ENCODE measurements around the gene MARCKSL1.

Gene MARCKSL1

DNA sequence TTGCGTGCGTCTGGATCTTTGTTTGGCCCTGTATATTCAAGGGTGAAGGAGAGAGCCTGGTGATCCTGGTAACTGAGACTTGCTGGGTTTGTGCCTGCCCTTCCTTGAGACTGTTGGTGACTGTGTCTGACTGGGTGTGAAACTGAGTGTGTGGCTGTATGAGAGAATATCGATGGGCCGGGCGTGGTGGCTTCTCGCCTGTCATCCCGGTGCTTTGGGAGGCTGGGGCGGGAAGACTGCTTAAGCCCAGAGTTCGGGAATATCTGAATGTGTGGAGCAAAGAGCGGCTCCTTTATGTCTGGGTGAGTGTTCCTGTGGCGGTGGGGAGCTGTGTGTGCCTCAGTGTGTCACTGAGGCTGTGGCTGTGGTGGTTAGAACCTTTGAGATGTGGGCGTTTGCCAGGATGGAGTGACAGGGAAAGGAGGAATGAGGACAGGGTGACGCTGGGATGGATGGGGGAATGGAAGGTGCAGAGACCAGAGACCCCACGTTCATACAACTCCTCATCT is 2.7 kb upstream of the MARCKSL1 start:
- peak overlapping the region; percentile 85 for H3K4me2 ChIP-seq (ENCODE audit: low read length)
- no peaks in the 10 kb centered on the region for H3K27me3 ChIP-seq (ENCODE audit: control insufficient read depth, low read length)
- H3K9me3 ChIP-seq (ENCODE audit: control insufficient read depth, insufficient read depth, low read length), result no peaks in the 10 kb centered on the region
- H3K4me3 ChIP-seq (ENCODE audit: low read length), result peak overlapping the region; percentile 82
- peaks cover 19% of the 10 kb centered on the region for H3F3A ChIP-seq (ENCODE audit: control insufficient read depth, insufficient read depth)
- H3K79me2 ChIP-seq (ENCODE audit: control insufficient read depth, low read length), result peaks cover 23% of the 10 kb centered on the region
- H3K4me1 ChIP-seq (ENCODE audit: control insufficient read depth, low read length), result peaks cover 50% of the 10 kb centered on the region
- peaks cover 14% of the 10 kb centered on the region for H3K36me3 ChIP-seq (ENCODE audit: control insufficient read depth, low read length)
- peak overlapping the region; percentile 53 for H3K27ac ChIP-seq (ENCODE audit: low read depth, low read length)
- no peak for TF ChIP-seq EZH2phosphoT487 (IDR thresholded peaks at IDR 0.05; ENCODE audit: borderline replicate concordance, low read length)
- no peak for TF ChIP-seq CTCF (IDR thresholded peaks at IDR 0.05; ENCODE audit: low read depth, low read length, poor library complexity, severe bottlenecking)
- H4K20me1 ChIP-seq (ENCODE audit: control insufficient read depth, insufficient read depth, low read depth, low read length), result peaks cover 9% of the 10 kb centered on the region; the same call in 1 of the 2 replicates
- no peaks in the 10 kb centered on the region for H3K9me2 ChIP-seq (replicated peaks; ENCODE audit: control insufficient read depth, low read length)

GRCh38 chr1:32337855-32338636 is 2.0 kb upstream of the MARCKSL1 start:
- H3F3A ChIP-seq (ENCODE audit: control insufficient read depth, insufficient read depth), result peaks cover 25% of the 10 kb centered on the region
- H3K27me3 ChIP-seq (ENCODE audit: control insufficient read depth, low read length), result no peaks in the 10 kb centered on the region
- H3K79me2 ChIP-seq (ENCODE audit: control insufficient read depth, low read length), result peaks cover 29% of the 10 kb centered on the region
- peak overlapping the region; percentile 85 for H3K4me2 ChIP-seq (ENCODE audit: low read length)
- peaks cover 15% of the 10 kb centered on the region for H4K20me1 ChIP-seq (ENCODE audit: control insufficient read depth, insufficient read depth, low read depth, low read length)
- no peaks in the 10 kb centered on the region for H3K9me2 ChIP-seq (replicated peaks; ENCODE audit: control insufficient read depth, low read length)
- no peaks in the 10 kb centered on the region for H3K9me3 ChIP-seq (ENCODE audit: control insufficient read depth, insufficient read depth, low read length)
- no peak for TF ChIP-seq CTCF (IDR thresholded peaks at IDR 0.05; ENCODE audit: low read depth, low read length, poor library complexity, severe bottlenecking)
- TF ChIP-seq EZH2phosphoT487 (IDR thresholded peaks at IDR 0.05; ENCODE audit: borderline replicate concordance, low read length), result no peak
- peak overlapping the region; percentile 82 for H3K4me3 ChIP-seq (ENCODE audit: low read length)
- peak overlapping the region; percentile 53 for H3K27ac ChIP-seq (ENCODE audit: low read depth, low read length)
- peaks cover 56% of the 10 kb centered on the region for H3K4me1 ChIP-seq (ENCODE audit: control insufficient read depth, low read length)
- peaks cover 21% of the 10 kb centered on the region for H3K36me3 ChIP-seq (ENCODE audit: control insufficient read depth, low read length)

DNA sequence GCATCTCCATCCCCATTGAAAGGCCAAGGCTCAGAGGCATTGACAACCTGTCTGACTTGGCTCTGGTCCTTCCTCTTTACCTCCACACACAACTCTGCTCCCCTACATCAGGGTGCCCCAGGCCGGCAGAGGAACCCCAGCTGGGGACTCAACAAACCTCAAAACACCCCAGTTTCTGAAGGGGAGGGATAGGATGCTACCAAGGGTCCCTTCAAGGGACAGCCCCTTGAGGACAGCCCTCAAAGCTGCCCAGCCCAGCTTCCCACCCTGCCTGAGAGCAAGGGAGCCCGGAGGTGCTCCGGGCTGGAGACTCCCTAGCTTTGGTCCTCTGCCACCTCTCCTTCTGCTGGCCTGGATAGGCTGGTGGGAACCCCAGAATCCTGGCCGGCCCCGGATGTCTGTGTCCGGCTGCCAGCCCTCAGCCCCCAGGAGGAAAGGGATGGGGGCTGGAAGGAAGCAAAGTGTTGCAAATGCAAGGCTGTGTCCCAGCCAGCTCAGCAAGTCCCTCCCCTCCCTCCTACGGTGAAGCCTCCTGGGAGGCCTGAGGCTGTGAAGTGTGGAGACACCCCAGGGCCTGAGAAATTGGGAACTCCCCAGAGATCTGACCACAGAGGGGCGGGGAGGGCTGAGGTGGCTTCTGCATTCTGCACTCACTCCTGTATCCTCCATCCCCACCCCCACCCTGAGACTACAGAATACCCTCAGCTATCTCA is 1.1 kb upstream of the MARCKSL1 start:
- Histone ChIP-seq H3K4me2 (ENCODE audit: low read length) (peak overlapping the region; percentile 85), H3K27me3 (ENCODE audit: control insufficient read depth, low read length) (no peaks in the 10 kb centered on the region), H3K4me3 (ENCODE audit: low read length) (peak overlapping the region; percentile 82), H4K20me1 (ENCODE audit: control insufficient read depth, insufficient read depth, low read depth, low read length) (peaks cover 15% of the 10 kb centered on the region), H3K36me3 (ENCODE audit: control insufficient read depth, low read length) (peaks cover 30% of the 10 kb centered on the region), H3K4me1 (ENCODE audit: control insufficient read depth, low read length) (peaks cover 64% of the 10 kb centered on the region), H3K27ac (ENCODE audit: low read depth, low read length) (peak overlapping the region; percentile 53), H3F3A (ENCODE audit: control insufficient read depth, insufficient read depth) (peaks cover 32% of the 10 kb centered on the region), H3K79me2 (ENCODE audit: control insufficient read depth, low read length) (peaks cover 36% of the 10 kb centered on the region), H3K9me2 (replicated peaks; ENCODE audit: control insufficient read depth, low read length) (no peaks in the 10 kb centered on the region), H3K9me3 (ENCODE audit: control insufficient read depth, insufficient read depth, low read length) (no peaks in the 10 kb centered on the region)
- TF ChIP-seq EZH2phosphoT487 (IDR thresholded peaks at IDR 0.05; ENCODE audit: borderline replicate concordance, low read length) (no peak), CTCF (IDR thresholded peaks at IDR 0.05; ENCODE audit: low read depth, low read length, poor library complexity, severe bottlenecking) (no peak)

Measured in DOHH2 (cell line).